Ishikawa (cell line): Measurements from ENCODE around the gene NFE2L3.

Experiments
- CEBPB ChIP-seq: IDR thresholded peaks from 2 replicates; pipeline ENCODE4 v1.6.1; 2012
- CREB1 ChIP-seq: IDR thresholded peaks from 2 replicates; pipeline ENCODE4 v1.6.1; 2012; ENCODE audit warnings: low read depth
- EGR1 ChIP-seq: IDR thresholded peaks from 2 replicates; pipeline ENCODE4 v1.6.1; 2012
- EP300 ChIP-seq: IDR thresholded peaks from 2 replicates; pipeline ENCODE4 v1.6.1; 2012; ENCODE audit warnings: borderline replicate concordance
- FOXM1 ChIP-seq: IDR thresholded peaks from 2 replicates; pipeline ENCODE4 v1.6.1; 2012; ENCODE audit warnings: low read depth, borderline replicate concordance
- NFIC ChIP-seq: IDR thresholded peaks from 2 replicates; pipeline ENCODE4 v1.6.1; 2012
- RAD21 ChIP-seq: IDR thresholded peaks from 2 replicates; pipeline ENCODE4 v1.6.1; 2012; ENCODE audit warnings: low read depth
- TAF1 ChIP-seq: IDR thresholded peaks from 2 replicates; pipeline ENCODE4 v1.6.1; 2012; ENCODE audit warnings: low read depth, mild to moderate bottlenecking
- TCF12 ChIP-seq: IDR thresholded peaks from 2 replicates; pipeline ENCODE4 v1.6.1; 2012; ENCODE audit warnings: low read depth
- TEAD4 ChIP-seq: IDR thresholded peaks from 2 replicates; pipeline ENCODE4 v1.6.1; 2012
- YY1 ChIP-seq: IDR thresholded peaks from 2 replicates; pipeline ENCODE4 v1.6.1; 2012; ENCODE audit warnings: low read depth
- ZBTB7A ChIP-seq: IDR thresholded peaks from 2 replicates; pipeline ENCODE4 v1.6.1; 2012; ENCODE audit warnings: low read depth
- TF ChIP-seq, protein P1 (sequence below): IDR thresholded peaks from 2 replicates; pipeline ENCODE4 v1.6.1; 2012
- TF ChIP-seq, protein P2 (sequence below): IDR thresholded peaks from 2 replicates; pipeline ENCODE4 v1.6.1; 2012; ENCODE audit warnings: low read depth, mild to moderate bottlenecking
- TF ChIP-seq, protein P3 (sequence below): IDR thresholded peaks from 2 replicates; pipeline ENCODE4 v1.6.1; 2012

Gene NFE2L3, protein sequence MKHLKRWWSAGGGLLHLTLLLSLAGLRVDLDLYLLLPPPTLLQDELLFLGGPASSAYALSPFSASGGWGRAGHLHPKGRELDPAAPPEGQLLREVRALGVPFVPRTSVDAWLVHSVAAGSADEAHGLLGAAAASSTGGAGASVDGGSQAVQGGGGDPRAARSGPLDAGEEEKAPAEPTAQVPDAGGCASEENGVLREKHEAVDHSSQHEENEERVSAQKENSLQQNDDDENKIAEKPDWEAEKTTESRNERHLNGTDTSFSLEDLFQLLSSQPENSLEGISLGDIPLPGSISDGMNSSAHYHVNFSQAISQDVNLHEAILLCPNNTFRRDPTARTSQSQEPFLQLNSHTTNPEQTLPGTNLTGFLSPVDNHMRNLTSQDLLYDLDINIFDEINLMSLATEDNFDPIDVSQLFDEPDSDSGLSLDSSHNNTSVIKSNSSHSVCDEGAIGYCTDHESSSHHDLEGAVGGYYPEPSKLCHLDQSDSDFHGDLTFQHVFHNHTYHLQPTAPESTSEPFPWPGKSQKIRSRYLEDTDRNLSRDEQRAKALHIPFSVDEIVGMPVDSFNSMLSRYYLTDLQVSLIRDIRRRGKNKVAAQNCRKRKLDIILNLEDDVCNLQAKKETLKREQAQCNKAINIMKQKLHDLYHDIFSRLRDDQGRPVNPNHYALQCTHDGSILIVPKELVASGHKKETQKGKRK

DNA sequence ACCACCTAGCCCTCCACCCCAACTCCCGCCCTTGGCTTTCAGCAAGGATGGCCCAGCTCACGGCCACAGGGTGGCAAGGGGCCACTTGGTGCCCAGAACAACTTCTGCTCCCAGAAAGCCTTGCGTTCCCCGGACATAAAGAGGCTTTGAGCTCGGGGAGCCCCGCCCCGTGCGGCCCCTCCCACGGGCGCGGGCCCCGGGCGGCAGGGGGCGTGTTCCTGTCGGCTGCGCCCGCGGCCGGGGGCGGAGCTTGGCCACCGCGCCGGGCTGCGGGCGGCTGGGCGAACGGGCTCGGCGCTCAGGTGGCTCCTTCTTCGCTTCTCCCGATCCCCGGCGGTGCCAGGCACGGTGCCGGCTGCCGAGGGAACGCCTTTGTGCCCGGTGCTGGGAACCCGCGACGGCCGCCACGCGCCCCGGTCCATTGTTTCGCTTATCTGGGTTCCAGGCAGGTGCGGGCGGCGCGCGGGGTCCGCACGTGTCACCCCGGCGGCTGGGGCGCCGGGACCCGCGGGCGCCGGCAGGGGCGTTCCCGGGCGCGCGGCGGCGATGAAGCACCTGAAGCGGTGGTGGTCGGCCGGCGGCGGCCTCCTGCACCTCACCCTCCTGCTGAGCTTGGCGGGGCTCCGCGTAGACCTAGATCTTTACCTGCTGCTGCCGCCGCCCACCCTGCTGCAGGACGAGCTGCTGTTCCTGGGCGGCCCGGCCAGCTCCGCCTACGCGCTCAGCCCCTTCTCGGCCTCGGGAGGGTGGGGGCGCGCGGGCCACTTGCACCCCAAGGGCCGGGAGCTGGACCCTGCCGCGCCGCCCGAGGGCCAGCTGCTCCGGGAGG, at the start of gene NFE2L3:
NFE2L3 (plus strand) TSS at position 246 of the 829 bp plus-strand sequence; CDS start at position 547, 301 bp downstream.
- TF ChIP-seq, protein P1, sequence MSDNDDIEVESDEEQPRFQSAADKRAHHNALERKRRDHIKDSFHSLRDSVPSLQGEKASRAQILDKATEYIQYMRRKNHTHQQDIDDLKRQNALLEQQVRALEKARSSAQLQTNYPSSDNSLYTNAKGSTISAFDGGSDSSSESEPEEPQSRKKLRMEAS: 0 out of 2 replicates have a peak, but pooled peaks have one; percentile 27
- TF ChIP-seq FOXM1 (no peak), TAF1 (no peak)

DNA sequence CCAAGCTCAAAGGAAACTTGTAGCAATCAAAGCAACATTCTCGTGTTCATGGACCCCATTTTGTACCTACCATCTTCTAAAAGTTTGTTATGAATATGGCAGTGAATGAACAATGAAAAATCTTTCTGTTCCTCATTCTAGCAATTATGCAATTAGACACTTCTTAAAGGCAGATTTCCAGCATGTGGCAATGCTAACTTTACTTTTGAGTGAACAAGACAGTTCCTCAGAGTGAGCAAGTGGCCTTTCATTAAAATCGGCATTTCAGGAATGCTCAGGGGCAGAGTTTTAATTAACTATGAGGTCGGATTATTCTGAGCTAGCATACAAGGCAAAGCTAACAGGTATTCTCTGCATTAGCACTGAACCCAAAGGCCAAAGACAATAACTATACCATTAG, 48.4 kb upstream of the NFE2L3 start:
- no peak for TF ChIP-seq ZBTB7A

DNA sequence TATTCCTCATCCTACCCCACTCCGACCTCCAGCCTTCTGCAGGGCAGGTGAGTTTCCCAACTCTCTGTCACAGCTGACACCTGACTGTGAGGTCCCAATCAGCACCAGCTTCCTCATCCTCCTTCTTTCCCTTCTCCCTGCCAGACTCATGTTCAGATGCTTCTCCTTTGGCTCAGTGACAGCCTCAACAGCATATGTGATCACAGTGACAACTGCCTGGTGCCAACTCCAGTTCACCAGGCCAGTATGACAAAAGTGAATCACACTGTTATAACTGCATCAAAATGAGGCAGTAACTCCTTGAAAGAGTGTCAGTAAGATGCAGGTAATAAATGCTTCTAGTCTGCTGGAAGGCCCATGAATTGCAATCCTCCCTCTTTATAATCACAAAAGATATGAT, 46.8 kb upstream of the NFE2L3 start:
- TF ChIP-seq RAD21 (no peak), ZBTB7A (no peak), EGR1 (no peak), TCF12 (no peak), NFIC (no peak), TAF1 (no peak), EP300 (no peak)
- TF ChIP-seq, protein P2, sequence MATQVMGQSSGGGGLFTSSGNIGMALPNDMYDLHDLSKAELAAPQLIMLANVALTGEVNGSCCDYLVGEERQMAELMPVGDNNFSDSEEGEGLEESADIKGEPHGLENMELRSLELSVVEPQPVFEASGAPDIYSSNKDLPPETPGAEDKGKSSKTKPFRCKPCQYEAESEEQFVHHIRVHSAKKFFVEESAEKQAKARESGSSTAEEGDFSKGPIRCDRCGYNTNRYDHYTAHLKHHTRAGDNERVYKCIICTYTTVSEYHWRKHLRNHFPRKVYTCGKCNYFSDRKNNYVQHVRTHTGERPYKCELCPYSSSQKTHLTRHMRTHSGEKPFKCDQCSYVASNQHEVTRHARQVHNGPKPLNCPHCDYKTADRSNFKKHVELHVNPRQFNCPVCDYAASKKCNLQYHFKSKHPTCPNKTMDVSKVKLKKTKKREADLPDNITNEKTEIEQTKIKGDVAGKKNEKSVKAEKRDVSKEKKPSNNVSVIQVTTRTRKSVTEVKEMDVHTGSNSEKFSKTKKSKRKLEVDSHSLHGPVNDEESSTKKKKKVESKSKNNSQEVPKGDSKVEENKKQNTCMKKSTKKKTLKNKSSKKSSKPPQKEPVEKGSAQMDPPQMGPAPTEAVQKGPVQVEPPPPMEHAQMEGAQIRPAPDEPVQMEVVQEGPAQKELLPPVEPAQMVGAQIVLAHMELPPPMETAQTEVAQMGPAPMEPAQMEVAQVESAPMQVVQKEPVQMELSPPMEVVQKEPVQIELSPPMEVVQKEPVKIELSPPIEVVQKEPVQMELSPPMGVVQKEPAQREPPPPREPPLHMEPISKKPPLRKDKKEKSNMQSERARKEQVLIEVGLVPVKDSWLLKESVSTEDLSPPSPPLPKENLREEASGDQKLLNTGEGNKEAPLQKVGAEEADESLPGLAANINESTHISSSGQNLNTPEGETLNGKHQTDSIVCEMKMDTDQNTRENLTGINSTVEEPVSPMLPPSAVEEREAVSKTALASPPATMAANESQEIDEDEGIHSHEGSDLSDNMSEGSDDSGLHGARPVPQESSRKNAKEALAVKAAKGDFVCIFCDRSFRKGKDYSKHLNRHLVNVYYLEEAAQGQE: no peak
- TF ChIP-seq, protein P3, sequence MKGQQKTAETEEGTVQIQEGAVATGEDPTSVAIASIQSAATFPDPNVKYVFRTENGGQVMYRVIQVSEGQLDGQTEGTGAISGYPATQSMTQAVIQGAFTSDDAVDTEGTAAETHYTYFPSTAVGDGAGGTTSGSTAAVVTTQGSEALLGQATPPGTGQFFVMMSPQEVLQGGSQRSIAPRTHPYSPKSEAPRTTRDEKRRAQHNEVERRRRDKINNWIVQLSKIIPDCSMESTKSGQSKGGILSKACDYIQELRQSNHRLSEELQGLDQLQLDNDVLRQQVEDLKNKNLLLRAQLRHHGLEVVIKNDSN: no peak

DNA sequence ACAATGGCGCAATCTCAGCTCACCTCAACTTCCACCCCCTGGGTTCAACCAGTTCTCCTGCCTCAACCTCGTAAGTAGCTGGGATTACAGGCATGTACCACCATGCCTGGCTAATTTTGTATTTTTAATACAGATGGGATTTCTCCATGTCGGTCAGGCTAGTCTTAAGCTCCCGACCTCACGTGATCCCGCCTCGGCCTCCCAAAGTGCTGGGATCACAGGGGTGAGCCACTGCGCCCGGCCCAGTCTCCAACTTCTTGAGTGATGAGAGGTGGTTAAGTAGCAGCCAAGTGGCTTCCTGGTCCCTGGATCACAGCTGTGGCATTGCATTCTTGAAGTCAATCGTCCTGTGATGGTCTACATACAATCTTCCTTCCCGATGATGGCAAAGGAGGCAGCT, 46.1 kb upstream of the NFE2L3 start:
- TF ChIP-seq CREB1 (no peak), TEAD4 (no peak), YY1 (no peak), TAF1 (no peak), EGR1 (no peak), RAD21 (no peak), ZBTB7A (no peak), TCF12 (no peak), EP300 (no peak), CEBPB (no peak), NFIC (no peak), FOXM1 (no peak)
- TF ChIP-seq, protein P2: no peak
- TF ChIP-seq, protein P3: no peak
- TF ChIP-seq, protein P1: no peak

DNA sequence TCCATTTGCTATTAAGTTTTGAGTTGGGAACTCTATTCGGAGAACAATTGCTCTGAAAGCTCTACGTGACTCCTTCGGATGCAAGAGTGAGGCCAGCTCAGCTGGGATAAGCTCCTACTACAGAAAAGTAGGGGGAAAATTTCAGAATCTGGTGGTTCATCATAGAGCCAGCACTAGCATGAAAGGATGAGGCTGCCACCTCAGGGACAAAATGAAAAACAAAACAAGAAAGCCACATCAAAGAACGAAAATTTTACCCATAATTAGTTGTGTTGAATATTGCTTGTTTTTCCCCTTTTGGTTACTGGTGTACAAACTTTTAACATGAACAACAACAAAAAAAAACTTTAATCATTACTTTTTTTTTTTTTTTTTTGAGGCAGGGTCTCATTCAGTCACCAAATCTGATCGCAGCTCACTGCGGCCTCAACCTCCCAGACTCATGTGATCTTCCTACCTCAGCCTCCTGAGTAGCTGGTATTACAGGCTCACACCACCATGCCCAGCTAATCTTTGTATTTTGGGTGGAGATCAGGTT, 39.7 kb upstream of the NFE2L3 start:
- TF ChIP-seq, protein P1: no peak

DNA sequence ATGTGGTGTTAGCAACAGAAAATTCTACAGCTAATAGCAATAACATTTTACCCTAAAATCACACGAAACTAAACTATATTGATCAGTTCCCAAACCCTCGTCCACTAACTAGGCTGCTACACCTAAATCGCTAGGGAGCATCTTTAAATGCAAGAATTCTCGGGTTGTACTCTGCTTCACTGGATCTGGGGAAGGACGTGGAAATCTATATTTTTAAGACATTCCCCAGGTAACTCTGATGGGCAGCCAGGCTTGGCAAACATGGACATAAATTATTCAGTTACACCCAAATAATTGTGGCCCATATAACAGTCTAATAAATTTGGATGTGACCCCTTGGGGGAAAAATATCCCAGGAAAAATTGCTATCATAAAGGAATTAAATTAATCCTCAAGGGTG, 36.3 kb upstream of the NFE2L3 start:
- TF ChIP-seq EP300 (no peak), TCF12 (no peak), TAF1 (no peak), TEAD4 (no peak), RAD21 (no peak), YY1 (no peak), FOXM1 (no peak), ZBTB7A (no peak), EGR1 (no peak), NFIC (no peak), CREB1 (no peak)
- TF ChIP-seq, protein P2: no peak
- TF ChIP-seq, protein P3: no peak
